BE2C (cell line): ENCODE data around the gene ACP5.

ENCODE experiments used
- DNase-seq: peaks from one replicate; pipeline ENCODE4 v3.0.0-alpha.2; 2020
- H3K27me3 ChIP-seq: fragments of 250-450 bp; sonication (Bioruptor Pico); 2 replicates; pipeline ENCODE4 v1.5.1; 2020; ENCODE audit warnings: mild to moderate bottlenecking
- H3K36me3 ChIP-seq: fragments of 250-450 bp; sonication (Bioruptor Pico); 2 replicates; pipeline ENCODE4 v1.5.1; 2020; ENCODE audit warnings: mild to moderate bottlenecking
- H3K4me1 ChIP-seq: fragments of 250-450 bp; sonication (Bioruptor Pico); 2 replicates; pipeline ENCODE4 v1.5.1; 2020
- H3K4me3 ChIP-seq: 2 replicates; pipeline ENCODE4 v1.5.1; 2011; ENCODE audit warnings: low read depth, low read length
- H3K9me3 ChIP-seq: fragments of 250-450 bp; sonication (Bioruptor Pico); 2 replicates; pipeline ENCODE4 v1.5.1; 2020
- TF ChIP-seq, protein P1 (sequence below): IDR thresholded peaks from 2 replicates; pipeline ENCODE4 v1.5.1; 2012; ENCODE audit warnings: mild to moderate bottlenecking, low read depth, low read length

ACP5 gene

DNA sequence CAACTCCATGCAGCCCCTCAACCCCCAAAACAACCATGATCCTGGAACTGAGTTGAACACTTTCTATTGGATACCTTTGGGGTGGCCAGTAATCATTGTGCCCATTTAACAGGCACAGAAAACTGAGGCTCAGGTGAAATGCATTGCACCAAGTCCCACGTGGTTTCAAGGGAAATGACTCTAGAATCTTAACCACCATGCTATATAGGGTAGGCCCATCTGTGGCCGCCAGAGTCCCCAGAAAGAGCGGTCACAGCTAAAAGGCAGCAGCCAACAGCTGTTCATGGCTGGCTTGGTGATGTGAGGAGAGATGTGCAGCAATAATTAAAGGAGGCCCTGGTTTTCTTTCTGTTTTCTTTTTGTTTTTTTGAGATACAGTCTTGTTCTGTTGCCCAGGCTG is 36.2 kb downstream of the ACP5 start:
- Histone ChIP-seq H3K27me3 (no peaks in the 10 kb centered on the region), H3K9me3 (no peaks in the 10 kb centered on the region), H3K4me3 (no peak overlapping the region), H3K36me3 (no peaks in the 10 kb centered on the region), H3K4me1 (no peaks in the 10 kb centered on the region)
- TF ChIP-seq, protein P1, sequence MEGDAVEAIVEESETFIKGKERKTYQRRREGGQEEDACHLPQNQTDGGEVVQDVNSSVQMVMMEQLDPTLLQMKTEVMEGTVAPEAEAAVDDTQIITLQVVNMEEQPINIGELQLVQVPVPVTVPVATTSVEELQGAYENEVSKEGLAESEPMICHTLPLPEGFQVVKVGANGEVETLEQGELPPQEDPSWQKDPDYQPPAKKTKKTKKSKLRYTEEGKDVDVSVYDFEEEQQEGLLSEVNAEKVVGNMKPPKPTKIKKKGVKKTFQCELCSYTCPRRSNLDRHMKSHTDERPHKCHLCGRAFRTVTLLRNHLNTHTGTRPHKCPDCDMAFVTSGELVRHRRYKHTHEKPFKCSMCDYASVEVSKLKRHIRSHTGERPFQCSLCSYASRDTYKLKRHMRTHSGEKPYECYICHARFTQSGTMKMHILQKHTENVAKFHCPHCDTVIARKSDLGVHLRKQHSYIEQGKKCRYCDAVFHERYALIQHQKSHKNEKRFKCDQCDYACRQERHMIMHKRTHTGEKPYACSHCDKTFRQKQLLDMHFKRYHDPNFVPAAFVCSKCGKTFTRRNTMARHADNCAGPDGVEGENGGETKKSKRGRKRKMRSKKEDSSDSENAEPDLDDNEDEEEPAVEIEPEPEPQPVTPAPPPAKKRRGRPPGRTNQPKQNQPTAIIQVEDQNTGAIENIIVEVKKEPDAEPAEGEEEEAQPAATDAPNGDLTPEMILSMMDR: no peak
- DNase-seq: no peak

DNA sequence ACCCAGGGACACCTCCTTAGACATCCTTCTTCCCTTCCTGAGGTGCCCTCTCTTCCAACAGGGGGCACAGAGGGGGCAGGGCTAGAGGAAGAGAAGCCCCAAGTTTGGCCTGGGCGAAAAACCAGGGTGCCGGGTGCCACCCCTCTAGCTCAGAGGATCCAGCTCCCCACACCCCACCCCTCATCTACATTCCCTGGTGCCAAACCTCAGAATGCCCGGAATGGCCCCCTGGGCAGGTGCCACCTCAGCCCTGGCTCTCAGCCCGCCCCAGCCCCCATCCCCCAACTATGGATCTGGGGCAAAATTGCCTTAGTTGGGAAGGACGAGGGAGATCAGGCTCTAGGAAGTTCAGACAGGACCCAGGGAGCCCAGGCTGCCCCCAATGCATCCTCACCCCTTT is 36.8 kb downstream of the ACP5 start:
- Histone ChIP-seq H3K9me3 (no peaks in the 10 kb centered on the region), H3K36me3 (no peaks in the 10 kb centered on the region), H3K27me3 (no peaks in the 10 kb centered on the region), H3K4me3 (no peak overlapping the region), H3K4me1 (no peaks in the 10 kb centered on the region; the same call in 1 of the 2 replicates)
- TF ChIP-seq, protein P1: no peak
- DNase-seq: no peak

DNA sequence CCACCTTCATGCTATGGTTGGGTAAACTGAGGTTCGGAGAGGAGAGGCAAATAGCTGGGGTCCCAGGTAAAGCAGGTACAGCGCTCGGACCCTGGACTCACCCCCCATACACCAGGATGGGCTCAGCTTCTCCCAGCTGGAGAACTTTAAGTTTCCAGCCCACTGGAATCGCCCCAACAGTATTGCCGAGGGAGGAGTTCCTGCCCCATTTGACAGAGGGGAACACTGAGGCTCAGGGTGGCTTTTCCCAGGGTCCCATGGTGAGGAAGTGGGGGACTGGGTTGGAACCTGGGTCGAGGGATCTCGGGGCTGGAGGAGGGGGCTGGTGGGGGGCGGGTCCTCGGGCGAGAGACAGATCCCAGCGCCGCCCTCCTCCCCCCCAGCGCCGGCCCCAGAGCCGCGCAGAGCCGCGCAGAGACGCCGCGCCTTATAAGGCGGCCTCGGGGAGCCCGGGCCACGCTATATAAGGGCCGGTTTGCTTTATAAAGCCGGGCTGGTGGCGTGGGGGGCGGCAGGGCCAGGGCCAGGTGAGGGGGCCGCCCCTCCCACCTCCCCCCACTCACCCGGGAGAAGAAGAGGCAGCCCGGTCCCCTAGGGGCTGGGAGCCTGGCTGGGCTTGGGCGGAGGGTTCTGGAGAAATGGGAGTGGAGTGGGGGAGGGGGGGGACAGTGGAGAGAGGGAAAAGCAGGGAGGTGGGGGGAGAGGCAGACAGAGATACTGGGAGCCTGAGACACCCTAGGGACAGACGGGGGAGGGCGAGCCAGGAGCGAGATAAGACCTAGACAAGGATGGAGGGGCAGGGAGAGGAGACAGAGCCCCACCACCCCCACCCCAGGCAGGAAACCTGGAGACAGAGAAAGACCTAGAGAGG is 37.7 kb downstream of the ACP5 start:
- no peaks in the 10 kb centered on the region for H3K27me3 ChIP-seq
- no peaks in the 10 kb centered on the region for H3K9me3 ChIP-seq
- H3K4me3 ChIP-seq: peak overlapping the region; percentile 28; the same call in 1 of the 2 replicates
- TF ChIP-seq, protein P1: no peak
- no peaks in the 10 kb centered on the region; the same call in 1 of the 2 replicates for H3K4me1 ChIP-seq
- no peaks in the 10 kb centered on the region for H3K36me3 ChIP-seq
- peak; percentile 73 for DNase-seq

DNA sequence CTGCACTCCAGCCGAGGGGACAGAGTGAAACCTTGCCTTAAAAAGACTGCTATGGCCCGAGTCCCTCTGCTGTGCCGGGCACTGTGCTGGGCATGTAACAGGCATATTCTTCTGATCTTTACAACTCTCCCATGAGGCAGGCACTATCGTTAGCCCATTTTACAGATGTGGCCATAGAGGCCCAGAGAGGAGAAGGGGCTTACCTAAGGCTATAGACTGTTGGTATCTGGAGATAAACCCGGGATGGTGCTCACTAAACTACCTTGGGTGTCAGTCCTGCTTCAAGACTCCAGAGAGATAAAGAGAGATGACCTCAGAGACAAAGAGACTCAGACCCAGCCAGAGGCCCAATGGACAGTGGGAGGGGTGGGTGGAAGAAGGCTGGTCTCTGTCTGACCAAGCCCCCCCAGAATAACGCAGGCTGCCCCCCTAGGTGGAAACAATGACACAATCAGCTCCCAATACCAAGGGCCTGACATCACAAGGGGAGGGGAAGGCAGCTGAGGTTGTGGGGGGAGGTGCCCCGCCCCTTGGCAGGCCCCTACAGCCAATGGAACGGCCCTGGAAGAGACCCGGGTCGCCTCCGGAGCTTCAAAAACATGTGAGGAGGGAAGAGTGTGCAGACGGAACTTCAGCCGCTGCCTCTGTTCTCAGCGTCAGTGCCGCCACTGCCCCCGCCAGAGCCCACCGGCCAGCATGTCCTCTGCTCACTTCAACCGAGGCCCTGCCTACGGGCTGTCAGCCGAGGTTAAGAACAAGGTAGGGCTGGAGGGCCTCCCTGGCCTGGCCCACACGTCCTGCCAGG is 39.0 kb downstream of the ACP5 start, which contains the start of gene CNN1:
TSS of gene CNN1 (plus strand) at position 620 of the 805 bp plus-strand sequence. CDS start at position 697, 77 bp downstream.
- no peaks in the 10 kb centered on the region for H3K9me3 ChIP-seq
- H3K27me3 ChIP-seq: no peaks in the 10 kb centered on the region
- no peak within 1 kb of the TSS for H3K4me3 ChIP-seq
- TF ChIP-seq, protein P1: no peak
- H3K4me1 ChIP-seq: no peaks in the 10 kb centered on the region; the same call in 1 of the 2 replicates
- DNase-seq: peak; percentile 53
- H3K36me3 ChIP-seq: no peaks in the 10 kb centered on the region

DNA sequence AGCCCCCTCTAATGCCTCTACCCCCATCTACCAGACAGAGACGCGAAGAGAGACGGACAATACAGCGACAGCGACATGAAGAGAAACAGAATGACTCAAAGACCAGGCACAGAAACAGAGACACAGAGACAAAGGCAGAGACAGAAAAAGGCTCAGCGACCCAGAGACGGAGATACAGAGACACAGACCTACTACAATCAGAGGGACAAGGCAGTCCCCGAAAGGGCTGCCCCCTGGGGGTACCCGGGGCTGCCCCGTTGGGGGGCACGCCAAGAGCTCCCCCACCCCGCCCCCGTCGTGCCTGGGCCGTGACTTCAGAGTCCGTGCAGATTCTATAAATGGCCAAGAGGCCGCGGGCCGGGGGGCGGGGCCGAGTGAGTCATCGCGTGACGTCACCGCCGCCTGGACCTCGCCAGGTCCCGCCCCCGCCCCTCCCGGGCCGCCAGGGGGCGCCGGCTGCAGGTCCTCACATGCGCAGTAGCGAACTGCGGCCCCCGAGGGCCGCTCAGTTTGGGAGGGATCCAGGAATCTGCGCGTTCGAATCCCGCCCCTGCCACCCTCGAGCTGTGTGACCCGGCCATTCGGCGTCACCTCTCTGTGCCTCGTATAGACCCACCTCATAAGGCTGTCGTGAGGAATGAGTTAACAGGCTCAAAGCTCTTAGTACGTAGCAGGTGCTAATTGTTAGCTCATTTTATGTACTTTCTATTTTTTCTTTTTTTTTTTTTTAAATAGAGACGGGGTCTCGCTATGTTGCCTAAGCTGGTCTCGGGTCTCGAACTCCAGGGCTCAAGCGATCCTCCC is 41.5 kb downstream of the ACP5 start:
- H3K9me3 ChIP-seq: no peaks in the 10 kb centered on the region
- DNase-seq: peak; percentile 96
- TF ChIP-seq, protein P1: peak; percentile 84
- no peaks in the 10 kb centered on the region for H3K27me3 ChIP-seq
- H3K4me1 ChIP-seq: no peaks in the 10 kb centered on the region; the same call in 1 of the 2 replicates
- H3K36me3 ChIP-seq: no peaks in the 10 kb centered on the region
- peak overlapping the region; percentile 58 for H3K4me3 ChIP-seq
